Activated CD4-positive, alpha-beta T cell treated with anti-CD3 and anti-CD28 coated beads for 4 hours (primary cell): ENCODE measurements around the gene NT5C1B.
A peak's percentile ranks its signal among the peaks of the same experiment; 100 is the strongest.

ENCODE experiments used
- DNase-seq, 2 donors: peaks; one replicate each; pipeline ENCODE4 v3.0.0-alpha.2; 2020

Gene NT5C1B

DNA sequence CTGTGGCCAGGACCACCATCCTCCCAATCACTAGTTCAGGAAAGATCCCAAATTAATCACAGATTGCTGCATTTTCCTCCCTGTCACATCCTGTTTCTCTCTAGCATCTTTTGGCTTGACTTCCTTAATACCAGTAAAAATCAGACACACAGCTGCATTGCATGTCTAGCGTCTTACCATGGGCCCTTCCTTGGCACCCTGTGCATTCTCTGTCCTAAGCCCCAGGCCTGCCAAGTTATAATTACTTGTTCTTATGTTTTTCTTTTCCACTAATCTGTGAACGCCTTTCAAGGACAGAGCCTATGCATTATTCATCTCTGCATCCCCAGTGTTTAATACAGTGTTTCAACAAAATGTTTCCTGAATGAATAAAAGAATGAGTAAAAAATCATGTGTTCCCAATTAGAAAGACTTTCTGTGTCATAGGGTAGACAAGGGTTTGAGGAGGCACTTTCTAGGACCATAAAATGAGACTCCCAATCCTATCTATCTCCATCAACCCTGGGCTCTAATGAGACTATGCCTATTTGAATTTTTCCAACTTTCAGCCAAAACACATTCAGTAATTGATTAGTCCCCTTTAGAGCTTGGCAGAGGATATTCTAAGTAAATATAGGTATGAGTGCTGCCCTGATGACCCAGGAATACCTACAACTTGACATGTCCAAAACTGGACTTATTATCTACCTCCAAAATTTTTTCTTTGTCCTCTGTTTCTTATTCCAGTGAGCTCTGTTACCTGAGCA is 10.3 kb upstream of the NT5C1B start:
- no peak for DNase-seq

DNA sequence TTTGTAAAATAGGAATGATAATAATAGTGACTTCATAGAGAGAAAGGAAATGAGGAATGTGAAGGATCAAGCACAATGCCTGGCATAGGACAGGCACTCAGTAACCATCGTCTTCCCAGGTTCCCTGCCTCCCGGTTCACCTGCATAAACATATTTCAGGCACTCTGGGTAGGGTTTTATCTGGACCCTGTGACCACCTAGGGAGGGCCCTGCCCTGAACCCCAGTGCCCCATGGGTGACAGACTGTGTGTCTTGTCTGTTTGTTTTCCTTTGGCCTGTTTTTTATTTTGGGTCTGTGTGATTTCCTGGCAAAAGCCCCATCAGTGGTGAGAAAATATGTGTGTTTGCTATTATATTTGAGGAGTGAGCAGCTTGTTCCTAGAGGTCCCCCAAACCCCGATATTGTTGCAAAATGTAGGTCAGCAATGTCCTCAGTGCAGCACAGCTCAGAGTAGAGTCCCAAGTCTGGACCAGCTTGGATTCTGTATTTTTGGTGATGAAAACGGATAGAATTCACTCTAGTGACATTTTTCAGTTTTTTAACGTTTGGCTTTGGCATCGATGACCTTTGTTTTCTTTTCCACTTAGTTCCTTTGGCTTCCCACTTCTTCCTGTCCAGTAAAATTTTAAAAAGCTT is 9.6 kb upstream of the NT5C1B start:
- no peak for DNase-seq

DNA sequence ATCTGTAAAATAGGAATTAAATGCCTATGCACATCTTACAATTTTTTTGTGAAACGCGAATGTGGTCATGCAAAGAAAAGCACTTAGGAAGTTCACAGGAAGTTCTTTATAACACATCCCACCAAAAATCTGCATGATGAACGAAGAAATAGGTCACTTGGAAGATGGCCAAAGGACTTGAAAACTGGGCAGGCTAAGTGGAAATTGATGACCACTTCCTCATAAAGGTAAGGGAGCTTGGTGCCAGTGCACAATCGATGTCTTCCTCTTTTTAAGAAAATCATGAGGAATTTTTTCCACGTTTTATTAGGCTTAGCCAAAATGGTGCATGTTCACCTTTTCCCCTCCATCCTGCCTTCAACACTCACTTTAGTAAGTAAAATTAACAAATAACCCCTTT is 8.2 kb upstream of the NT5C1B start:
- no peak for DNase-seq

DNA sequence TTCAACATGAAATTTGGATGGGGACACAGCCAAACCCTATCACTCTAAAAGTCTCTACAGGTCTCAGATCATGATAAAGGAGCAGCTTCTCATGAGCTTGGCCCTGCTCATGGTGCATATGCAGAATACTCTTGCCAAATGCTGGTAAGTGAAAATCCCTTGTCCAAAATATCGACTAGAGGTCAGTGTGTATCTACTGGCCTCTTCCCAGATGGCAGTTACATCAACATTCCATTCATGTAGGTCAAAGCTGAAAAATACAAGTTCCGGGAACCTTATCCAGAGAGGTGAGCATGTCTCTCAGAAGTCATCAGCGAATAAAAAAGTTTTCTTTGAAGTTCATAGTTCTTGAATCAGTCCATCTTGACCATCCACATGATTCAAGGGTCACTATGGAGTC is 7.6 kb upstream of the NT5C1B start:
- no peak for DNase-seq

DNA sequence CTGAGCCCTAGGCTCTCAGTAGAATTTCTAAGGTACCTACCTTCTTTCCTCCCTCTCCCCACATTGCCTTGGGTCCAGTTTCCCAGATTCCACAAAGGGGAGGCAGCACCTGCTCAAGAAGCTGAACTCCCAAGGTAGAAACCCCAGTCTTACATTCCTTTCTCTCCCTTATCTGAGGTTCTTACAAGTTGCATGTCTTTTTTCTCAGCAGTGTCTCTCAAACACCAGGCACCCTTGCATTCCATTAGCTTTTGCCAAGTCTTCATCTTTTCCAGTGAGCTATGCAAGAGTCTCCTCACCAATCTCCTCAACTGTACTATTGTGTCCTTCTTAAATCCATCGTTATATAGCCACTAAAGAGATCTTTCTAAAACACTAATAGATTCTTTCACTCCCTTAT is 4.1 kb upstream of the NT5C1B start:
- DNase-seq: no peak

DNA sequence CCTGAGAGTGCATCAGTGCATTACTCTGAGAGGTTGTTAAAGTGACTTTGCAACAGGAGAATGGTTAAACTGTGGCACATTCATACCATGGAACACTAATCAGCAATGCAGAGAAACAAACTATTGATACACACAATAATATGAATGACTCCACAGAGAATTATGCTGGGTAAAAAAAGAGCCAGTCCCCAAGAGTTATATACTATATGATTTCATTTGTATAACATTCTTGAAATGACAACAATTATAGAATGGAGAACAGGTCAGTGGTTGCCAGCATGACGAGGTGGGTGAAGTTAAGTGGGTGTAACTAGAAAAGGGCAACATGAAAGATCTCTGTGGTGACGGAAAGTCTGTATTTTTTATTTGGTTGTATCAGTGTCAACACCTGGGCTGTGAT is 3.0 kb upstream of the NT5C1B start:
- DNase-seq: no peak

DNA sequence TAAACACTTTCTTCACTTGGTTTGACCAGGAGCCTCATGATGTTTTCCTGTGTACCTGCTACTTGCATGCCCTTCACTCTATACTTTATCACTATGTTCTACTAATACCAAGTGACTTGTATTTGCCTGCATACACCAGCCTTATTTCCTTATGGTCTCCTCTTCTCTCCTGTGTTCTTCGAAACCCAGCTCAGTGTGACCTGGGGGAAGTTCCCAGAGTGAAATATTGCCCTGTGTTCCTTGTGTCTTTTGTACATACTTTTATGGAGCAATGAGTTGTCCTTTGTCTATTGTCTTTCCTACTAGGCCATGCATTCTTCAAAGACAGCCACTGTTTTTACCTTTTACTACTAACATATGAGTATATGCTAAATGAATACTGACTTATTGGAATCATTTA is 567 bp downstream of the NT5C1B start:
- no peak for DNase-seq

DNA sequence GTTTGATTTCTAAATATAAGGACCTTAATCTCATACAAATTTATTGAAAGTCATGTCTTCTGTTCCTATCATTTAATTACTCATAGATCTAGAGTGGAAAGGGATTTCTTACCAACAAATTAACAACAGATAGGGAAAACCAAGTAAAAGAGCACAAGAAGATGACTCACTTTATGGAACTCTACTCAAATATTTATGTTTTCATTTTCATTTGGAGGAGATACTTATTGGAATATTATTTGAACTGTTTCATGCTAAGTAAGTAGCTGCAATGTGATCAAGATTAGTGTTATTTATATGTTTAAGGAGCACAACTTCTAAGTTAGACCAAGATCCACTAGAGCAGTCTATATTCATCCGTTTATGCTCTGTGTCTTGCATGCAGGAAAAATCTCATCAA is 1.3 kb downstream of the NT5C1B start:
- no peak for DNase-seq

DNA sequence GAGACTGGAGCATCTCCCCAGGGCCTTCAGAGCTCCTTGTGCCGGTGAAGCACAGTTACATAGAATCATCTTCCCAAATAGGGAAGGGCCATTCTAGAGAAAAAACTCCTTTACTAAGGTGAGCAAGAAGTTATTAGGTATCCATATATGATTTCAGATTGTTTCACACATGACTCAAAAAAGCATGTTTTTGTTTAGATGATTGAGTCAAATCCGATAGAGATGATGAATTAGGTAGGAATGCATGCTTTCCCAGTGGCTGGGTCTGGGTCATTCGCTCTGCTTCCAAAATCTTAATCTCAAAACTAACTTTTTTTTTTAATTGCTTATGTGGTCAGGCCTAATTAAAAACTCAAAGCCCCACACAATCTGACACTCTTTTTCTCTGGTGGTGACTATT is 3.8 kb downstream of the NT5C1B start:
- DNase-seq: no peak

DNA sequence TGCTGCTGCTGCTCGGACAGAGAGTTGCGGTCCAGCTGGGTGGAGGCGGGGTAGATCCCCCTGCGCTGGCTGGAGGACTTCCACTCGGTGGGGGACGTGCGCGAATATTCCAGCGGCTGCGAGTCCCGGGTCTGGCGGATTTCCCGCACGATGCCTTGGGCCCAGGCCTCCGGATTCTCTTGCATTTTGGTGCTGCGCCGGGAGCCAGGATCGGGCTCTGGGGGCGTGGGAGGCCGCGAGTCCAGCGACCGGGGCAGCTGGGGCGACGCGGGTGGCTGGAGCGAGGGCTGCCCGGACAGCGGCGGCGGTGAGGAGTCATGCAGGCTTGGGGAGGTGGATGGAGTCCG is 4.8 kb downstream of the NT5C1B start:
- no peak for DNase-seq

DNA sequence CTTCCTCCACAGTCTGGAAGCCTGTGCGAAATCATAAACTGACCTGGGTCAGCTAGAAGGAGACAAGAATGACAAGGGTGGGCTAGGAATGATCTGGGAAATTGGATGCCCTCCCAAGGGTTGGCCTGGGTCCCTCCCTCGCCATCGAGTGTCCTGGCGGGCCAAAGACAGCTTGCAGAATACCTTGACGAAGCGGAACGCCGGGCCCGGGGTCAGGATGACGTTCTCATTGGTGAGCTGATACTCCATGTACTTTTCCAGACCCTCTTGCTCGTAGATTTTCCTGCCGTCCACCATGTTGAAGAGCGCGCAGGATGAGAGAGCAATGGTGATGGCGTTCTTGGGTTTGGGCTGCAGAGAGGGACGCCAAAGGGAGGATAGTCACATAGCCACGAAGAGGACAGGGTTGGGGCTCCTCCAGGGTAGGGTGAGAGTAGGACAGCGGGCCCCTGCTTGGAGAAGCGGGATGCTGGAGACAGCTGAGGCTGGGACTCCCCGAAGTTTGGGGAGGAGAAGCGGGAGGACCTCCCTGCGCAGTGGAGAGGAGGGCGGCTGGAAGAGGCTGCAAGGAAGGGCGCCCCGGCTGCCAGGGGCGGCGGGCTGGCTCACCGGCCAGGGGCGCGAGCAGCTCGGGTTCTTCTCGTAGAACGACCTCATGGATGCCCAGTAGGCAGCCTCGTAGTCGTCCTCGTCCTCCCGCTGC is 5.3 kb downstream of the NT5C1B start:
- DNase-seq: no peak

DNA sequence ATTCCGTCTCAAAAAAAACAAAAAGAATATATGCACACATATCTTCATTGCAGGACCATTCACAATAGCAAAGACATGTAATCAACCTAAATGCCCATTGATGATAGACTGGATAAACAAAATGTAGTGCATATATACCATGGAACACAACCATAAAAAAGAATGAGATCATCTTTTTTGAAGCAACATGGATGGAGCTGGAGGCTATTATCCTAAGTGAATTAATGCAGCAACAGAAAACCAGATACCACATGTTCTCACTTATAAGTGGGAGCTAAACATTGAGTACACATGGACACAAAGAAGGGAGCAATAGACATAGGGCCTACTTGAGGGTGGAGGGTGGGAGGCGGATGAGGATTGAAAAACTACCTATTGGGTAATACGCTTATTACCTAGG is 8.8 kb downstream of the NT5C1B start:
- DNase-seq: no peak

DNA sequence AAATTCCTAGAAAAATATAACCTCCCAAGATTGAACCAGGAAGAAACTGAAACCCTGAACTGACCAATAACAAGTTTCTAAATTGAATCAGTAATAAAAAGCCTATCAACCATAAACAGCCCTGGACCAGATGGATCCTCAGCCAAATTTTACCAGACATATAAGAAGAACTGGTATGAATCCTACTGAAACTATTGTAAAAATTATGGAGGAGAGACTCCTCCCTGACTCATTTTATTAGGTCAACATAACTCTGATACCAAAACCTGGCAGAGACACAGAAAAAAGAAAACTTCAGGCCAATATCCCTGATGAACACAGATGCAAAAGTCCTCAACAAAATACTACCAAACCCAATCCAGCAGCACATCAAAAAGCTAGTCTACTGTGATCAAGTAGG is 11.3 kb downstream of the NT5C1B start:
- no peak for DNase-seq

DNA sequence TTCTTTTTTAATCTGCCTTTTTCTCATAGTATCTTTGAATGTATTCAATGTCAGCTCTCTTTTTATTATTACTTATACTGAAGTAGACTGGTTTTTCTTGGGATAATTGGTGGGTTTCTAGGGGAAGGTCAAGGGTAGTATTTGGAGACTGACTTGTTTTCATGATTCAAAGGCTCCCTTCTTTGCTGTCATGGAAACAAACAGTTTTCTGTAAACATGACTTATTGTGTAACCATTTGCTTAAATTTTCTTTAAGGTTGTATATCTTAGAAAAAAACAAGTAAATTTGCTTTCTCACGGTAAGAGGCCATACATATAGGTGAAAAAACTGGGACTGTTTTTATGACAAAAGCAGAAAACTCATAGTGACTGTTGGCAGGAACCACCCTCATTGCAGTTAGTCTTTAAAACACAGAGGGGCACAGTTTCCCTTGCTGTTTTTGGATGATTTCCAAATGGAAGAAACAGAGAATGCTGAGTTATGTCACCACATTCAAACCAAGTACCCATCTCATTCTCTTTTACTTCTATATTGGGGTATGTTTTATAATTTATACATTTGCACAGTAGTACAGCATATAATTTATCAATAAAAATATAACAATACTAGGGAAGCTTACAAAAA is 23.1 kb downstream of the NT5C1B start:
- no peak for DNase-seq

DNA sequence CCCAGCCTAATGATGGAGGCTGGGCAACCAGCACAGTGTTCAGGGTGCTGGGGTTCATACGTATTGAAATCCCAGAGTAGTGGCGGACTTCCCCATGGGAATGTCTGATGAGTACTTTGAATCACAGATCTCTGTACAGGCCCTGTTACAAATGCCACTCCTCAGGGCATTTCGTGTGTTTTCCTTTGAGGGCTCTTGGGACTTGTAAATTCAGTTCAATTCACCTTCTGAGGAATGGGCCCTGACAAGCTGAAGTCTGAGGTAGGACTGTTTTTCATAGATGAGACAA is 28.6 kb downstream of the NT5C1B start:
- DNase-seq: no peak

DNA sequence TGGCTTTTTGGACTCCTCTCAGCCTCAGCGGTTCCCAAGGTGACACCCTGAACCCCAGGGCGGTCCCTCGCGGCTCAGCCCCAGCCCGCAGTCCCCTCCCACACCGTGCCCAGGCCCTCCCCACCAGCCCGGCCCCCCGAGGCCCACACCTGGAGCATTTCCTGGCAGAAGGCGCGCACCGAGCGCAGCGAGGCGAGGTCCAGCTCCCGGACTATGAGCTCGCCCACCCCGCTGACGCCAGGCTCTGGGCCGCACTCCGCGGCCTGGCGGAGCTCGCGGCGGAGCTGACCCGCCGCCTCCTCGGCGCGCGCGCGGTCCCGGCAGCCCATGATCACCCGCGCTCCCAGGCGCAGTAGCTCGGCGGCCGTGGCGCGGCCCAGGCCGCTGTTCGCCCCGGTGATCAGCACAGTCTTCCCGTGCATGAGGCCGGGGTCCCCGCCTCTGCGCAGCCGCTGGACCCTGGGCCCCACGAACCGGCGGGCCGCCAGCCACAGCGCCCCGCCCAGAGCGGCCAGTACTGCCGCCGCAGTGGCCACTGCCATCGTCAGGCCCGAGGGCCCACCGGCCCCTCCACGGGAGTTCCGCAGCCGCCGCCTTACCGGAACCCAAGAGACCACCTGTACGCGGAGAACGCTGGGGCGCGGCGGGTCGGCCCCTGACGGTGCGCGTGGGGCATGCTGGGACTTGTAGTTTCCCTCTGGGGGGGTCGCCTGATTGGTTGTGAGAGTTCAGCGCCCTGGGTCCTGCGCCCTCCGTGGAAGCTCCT is 29.2 kb downstream of the NT5C1B start, which contains the start of gene RDH14:
TSS of gene RDH14 (minus strand) at position 623 of the 766 bp plus-strand sequence. CDS start at position 542, 81 bp downstream.
- peak; percentile 88 to 93 for DNase-seq

DNA sequence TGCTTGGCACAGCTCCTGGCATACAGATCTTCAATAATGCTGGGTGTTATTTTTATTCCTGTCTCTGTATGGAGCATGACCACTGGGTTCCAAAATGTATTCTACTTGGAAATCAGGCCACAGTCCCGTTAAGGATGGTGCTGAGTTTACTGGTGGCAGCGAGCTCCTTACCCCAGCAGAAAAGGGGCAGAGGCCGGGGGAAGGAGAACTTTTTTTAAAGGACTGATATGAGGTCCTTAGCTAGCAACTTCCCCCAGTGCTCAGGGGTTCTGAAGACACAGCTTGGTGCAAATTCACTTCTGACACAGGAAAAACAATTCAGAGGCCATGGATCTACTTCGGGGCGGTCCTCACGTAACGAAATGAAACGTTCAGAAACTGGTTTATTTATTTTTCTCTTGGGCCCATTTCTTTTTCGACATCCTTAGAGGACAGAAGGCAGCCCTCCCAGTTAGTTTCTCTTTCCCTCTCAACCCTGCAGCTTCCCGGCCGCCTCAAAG is 29.8 kb downstream of the NT5C1B start:
- DNase-seq: peak; percentile 1 to 4

DNA sequence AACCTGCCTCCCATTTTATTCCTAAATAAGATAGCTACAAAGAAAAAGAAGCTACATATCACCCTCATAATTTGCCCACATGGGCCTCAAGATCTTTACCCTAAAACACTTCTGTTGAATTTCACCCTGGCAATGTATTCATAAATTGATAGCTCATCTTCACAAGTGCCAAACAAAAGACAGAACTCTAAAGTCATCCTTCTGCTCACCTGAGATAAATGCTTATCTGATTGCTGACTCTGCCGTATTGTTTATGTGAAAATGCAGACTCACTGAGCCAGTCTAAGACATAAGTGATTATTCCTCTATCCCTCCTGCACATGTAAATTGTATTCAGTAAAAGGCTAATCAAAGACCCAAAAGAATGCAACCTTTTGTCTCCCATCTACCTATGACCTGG is 30.9 kb downstream of the NT5C1B start:
- DNase-seq: no peak

DNA sequence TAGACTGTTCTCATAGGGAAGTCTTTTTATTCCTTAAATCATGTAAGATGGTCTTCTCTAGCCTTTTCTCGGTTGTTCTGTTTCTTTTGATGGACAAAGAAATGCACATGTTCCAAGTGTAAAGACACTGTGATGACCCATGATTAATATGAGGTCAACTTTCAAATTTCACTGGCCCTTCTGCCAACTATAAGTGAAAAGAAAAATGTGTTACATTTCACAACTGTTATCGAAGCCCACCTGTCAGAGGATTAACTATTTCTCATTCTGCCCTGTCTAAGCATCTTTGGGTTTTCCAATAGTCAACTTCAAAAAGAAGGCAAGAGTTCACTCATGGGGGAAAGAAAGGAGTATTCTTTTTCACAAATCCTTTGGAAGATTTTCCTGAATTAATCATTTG is 32.2 kb downstream of the NT5C1B start:
- DNase-seq: no peak

DNA sequence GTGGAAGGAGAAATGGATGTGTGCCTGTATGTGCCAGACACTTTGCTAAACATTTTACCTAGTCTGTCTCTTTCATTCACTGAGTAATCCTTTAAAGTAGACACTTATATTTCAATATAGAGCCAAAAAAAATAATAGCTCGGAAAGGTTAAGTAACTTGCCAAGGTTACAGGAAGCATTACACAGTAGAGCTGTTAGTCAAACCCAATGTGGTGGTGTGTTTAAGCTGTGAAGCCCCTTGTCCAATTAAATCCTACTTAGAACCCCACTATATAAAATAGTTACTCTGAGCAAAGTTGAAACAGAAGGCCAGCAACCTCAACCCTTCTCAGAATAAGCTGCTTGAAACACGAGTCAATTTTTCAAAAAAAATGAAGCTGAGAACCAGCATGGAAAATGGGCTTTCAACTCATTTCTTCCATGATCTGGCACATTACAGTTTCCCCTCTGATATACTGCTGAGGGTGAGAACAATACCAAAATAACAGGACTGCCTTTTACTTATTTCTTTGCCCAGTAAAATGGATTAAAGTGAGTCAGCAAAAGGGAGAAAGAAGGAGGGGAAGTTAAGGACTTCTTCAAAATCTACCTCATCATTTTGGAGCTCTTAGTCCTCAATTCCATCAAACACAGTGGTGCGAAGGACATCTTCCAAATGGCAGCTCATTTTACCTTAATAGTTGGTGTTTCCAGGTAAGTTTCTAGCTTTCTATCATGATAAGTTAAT is 36.9 kb downstream of the NT5C1B start:
- DNase-seq: no peak

DNA sequence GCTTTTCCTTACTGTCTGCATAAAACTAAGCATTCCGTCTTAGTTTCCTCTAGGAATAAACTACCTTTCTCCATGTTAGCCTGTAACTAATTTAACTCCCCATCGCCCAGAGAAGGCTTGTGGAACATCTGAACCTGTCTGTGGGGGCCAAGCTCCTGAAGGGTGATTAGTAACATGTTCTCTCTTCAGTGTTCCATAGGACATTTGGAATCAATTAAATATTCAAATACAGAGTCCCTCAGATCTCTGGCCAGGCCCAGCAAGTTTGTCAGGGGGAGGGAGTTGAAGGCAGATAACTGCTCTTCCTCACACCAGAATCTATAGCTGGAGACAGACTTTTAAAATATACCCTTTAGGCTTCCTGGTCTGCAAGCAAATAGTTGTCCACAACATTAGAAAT is 37.7 kb downstream of the NT5C1B start:
- no peak for DNase-seq

DNA sequence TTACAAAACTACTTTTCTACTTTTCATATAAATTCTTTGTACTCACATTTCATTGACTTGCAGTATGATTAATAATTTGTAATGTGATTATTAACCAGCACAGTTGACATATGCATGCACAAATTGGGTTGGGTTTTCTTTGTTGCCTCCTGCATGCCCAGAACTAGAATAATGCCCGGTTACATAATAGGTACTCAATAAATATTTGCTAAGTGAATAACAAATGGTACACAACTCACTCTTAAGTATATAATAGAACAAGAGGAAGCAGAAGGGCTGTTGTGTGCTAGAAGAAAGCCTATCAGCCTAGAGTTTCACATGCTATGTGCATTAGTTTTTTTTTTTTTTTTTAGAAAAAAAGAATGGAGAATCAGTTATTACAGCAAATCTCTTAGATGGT is 38.2 kb downstream of the NT5C1B start:
- DNase-seq: no peak
